ENCODE results near the gene SNTG2.

DNA sequence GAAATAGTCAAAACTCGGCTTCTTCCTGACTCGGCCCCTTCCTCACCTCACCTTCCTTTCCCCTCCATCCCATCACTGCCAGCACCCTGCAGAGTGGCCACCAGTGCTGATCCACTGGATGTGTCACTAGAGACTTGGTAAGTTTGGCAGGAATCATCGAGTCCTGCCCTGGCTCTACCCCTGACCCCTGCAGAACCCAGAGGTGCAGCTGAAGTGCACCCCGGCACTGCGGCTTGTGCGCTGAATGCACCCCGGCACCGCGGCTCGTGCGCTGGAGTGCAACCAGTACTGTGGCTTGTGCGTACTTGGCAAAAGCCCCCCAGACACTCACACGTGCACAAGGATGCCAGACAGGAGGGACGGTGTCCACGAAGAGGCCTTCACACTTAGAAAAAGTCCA, 206.5 kb downstream of the SNTG2 start:
- TF ChIP-seq POLR2A (IDR thresholded peaks at IDR 0.05): no peak
- TF ChIP-seq, protein P1, sequence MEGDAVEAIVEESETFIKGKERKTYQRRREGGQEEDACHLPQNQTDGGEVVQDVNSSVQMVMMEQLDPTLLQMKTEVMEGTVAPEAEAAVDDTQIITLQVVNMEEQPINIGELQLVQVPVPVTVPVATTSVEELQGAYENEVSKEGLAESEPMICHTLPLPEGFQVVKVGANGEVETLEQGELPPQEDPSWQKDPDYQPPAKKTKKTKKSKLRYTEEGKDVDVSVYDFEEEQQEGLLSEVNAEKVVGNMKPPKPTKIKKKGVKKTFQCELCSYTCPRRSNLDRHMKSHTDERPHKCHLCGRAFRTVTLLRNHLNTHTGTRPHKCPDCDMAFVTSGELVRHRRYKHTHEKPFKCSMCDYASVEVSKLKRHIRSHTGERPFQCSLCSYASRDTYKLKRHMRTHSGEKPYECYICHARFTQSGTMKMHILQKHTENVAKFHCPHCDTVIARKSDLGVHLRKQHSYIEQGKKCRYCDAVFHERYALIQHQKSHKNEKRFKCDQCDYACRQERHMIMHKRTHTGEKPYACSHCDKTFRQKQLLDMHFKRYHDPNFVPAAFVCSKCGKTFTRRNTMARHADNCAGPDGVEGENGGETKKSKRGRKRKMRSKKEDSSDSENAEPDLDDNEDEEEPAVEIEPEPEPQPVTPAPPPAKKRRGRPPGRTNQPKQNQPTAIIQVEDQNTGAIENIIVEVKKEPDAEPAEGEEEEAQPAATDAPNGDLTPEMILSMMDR (IDR thresholded peaks at IDR 0.05): no peak

All from prostate gland (tissue), 2 donors.